Middle frontal gyrus (tissue), 1 donor: ENCODE data around the gene NECAB3.
"Not testable (repeated sequence)": the region's sequence is repeated elsewhere in the genome, so short reads cannot be mapped to it uniquely, and the experiment has no call there.

ENCODE experiments used
- DNase-seq: peaks from one replicate; pipeline ENCODE4 v3.0.0-alpha.2; 2015; ENCODE audit warnings: low spot score; ENCODE audit errors: extremely low spot score

NECAB3 gene

GRCh38 chr20:33651562-33652048, 22.6 kb downstream of the NECAB3 start:
- DNase-seq: no peak

- no peak for DNase-seq
These were observed 23.3 kb downstream of the NECAB3 start for GRCh38 chr20:33650753-33651561.

- DNase-seq: no peak
These were observed 24.0 kb downstream of the NECAB3 start for GRCh38 chr20:33650111-33650752.

GRCh38 chr20:33649201-33649681, 25.0 kb downstream of the NECAB3 start:
- DNase-seq: no peak

- no peak for DNase-seq
These were observed 25.7 kb downstream of the NECAB3 start for GRCh38 chr20:33648396-33649004.

GRCh38 chr20:33647603-33648395, 26.4 kb downstream of the NECAB3 start:
- DNase-seq: no peak

- DNase-seq: not testable (repeated sequence)
These were observed 27.1 kb downstream of the NECAB3 start for GRCh38 chr20:33646959-33647602.

GRCh38 chr20:33646191-33646590, 28.0 kb downstream of the NECAB3 start:
- DNase-seq: no peak

GRCh38 chr20:33645396-33645795, 28.8 kb downstream of the NECAB3 start:
- no peak for DNase-seq

- DNase-seq: no peak
These were observed 29.2 kb downstream of the NECAB3 start for GRCh38 chr20:33645072-33645358.

- DNase-seq: no peak
These were observed 29.7 kb downstream of the NECAB3 start for GRCh38 chr20:33644313-33645071.

- no peak for DNase-seq
These were observed 33.9 kb downstream of the NECAB3 start for GRCh38 chr20:33640287-33640686.

- DNase-seq: no peak
These were observed 37.5 kb downstream of the NECAB3 start for GRCh38 chr20:33636776-33637175.

GRCh38 chr20:33635341-33635740, 38.9 kb downstream of the NECAB3 start:
- DNase-seq: no peak

GRCh38 chr20:33631910-33632309, 42.3 kb downstream of the NECAB3 start:
- not testable (repeated sequence) for DNase-seq

GRCh38 chr20:33630507-33630906, 43.7 kb downstream of the NECAB3 start:
- no peak for DNase-seq

- no peak for DNase-seq
These were observed 44.2 kb downstream of the NECAB3 start for GRCh38 chr20:33629979-33630378.

GRCh38 chr20:33629533-33629932, 44.7 kb downstream of the NECAB3 start:
- DNase-seq: no peak

- DNase-seq: no peak
These were observed 46.5 kb downstream of the NECAB3 start for GRCh38 chr20:33627577-33628216.

GRCh38 chr20:33626190-33626589, 48.0 kb downstream of the NECAB3 start:
- no peak for DNase-seq
